Type B pancreatic cell (in vitro differentiated cells): ENCODE measurements around the gene ARRDC5. TPM values are rescaled to one million over a fixed set of nuclear protein-coding genes. Genes with fewer than 3 reads are reported as not detected.
"Not testable (repeated sequence)": the region's sequence is repeated elsewhere in the genome, so short reads cannot be mapped to it uniquely, and the experiment has no call there.

Experiments used
- DNase-seq: peaks from one replicate; pipeline ENCODE4 v3.0.0; 2021; ENCODE audit warnings: mixed read lengths; ENCODE audit not compliant: unreplicated experiment; ENCODE audit errors: extremely low spot score
- H3K27ac Mint-ChIP-seq: 2 replicates; pipeline ENCODE4 v1.8.0; 2021; ENCODE audit warnings: mild to moderate bottlenecking, mixed read lengths
- H3K27me3 Mint-ChIP-seq: 2 replicates; pipeline ENCODE4 v1.8.0; 2021; ENCODE audit warnings: mixed read lengths
- H3K36me3 Mint-ChIP-seq: 2 replicates; pipeline ENCODE4 v1.8.0; 2021; ENCODE audit warnings: mixed read lengths
- H3K4me1 Mint-ChIP-seq: one replicate; pipeline ENCODE4 v1.8.0; 2021; ENCODE audit warnings: mixed read lengths; ENCODE audit not compliant: unreplicated experiment
- H3K4me3 Mint-ChIP-seq: 2 replicates; pipeline ENCODE4 v1.8.0; 2021; ENCODE audit warnings: mild to moderate bottlenecking, mixed read lengths
- H3K9me3 Mint-ChIP-seq: 2 replicates; pipeline ENCODE4 v1.8.0; 2021; ENCODE audit warnings: mixed read lengths
- CTCF ChIP-seq: fragments of 200-600 bp; sonication (generic); conservative IDR thresholded peaks from 2 replicates; pipeline ENCODE4 v1.5.0; 2021; ENCODE audit warnings: antibody characterized with exemption, mild to moderate bottlenecking
- total RNA-seq: library from RNA; stranded (reverse); gene quantifications from 2 replicates; pipeline ENCODE4 v1.2.1, GENCODE V29; 2021; ENCODE audit warnings: low replicate concordance

The ARRDC5 gene
- total RNA-seq, 1 donor from 2014 or later = not detected

GRCh38 chr19:4859697-4860096 is 43.0 kb downstream of the ARRDC5 start:
- Mint-ChIP-seq H3K27me3 (no peaks in the 10 kb centered on the region), H3K9me3 (no peaks in the 10 kb centered on the region), H3K36me3 (no peaks in the 10 kb centered on the region)

GRCh38 chr19:4856468-4856867 is 46.2 kb downstream of the ARRDC5 start:
- DNase-seq, H3K27ac Mint-ChIP-seq, H3K4me1 Mint-ChIP-seq, H3K9me3 Mint-ChIP-seq, H3K27me3 Mint-ChIP-seq, H3K4me3 Mint-ChIP-seq, H3K36me3 Mint-ChIP-seq: not testable (repeated sequence)

More at GRCh38 chr19:4859697-4860096, 43.0 kb downstream of the ARRDC5 start:
- no peaks in the 10 kb centered on the region for H3K4me1 Mint-ChIP-seq
- no peak overlapping the region for H3K4me3 Mint-ChIP-seq
- TF ChIP-seq CTCF = no peak
- H3K27ac Mint-ChIP-seq = no peak overlapping the region
- DNase-seq = no peak

GRCh38 chr19:4853506-4853905 is 49.2 kb downstream of the ARRDC5 start:
- not testable (repeated sequence) for H3K9me3 Mint-ChIP-seq, H3K4me1 Mint-ChIP-seq, H3K27me3 Mint-ChIP-seq, H3K4me3 Mint-ChIP-seq, H3K36me3 Mint-ChIP-seq, DNase-seq, H3K27ac Mint-ChIP-seq

- no peaks in the 10 kb centered on the region for H3K27me3 Mint-ChIP-seq
- H3K4me3 Mint-ChIP-seq = no peak overlapping the region
- no peak for DNase-seq
- no peaks in the 10 kb centered on the region for H3K9me3 Mint-ChIP-seq
- TF ChIP-seq CTCF = no peak
- no peak overlapping the region for H3K27ac Mint-ChIP-seq
- peaks cover 4% of the 10 kb centered on the region for H3K36me3 Mint-ChIP-seq
- no peaks in the 10 kb centered on the region for H3K4me1 Mint-ChIP-seq
Measured at GRCh38 chr19:4852484-4852883, 50.2 kb downstream of the ARRDC5 start.

GRCh38 chr19:4851551-4852290 is 51.0 kb downstream of the ARRDC5 start:
- Mint-ChIP-seq H3K4me3 (no peak overlapping the region), H3K36me3 (peaks cover 4% of the 10 kb centered on the region), H3K27ac (no peak overlapping the region), H3K4me1 (no peaks in the 10 kb centered on the region), H3K9me3 (no peaks in the 10 kb centered on the region), H3K27me3 (no peaks in the 10 kb centered on the region)
- TF ChIP-seq CTCF = peak; percentile 86
- DNase-seq = peak; percentile 80

- Mint-ChIP-seq H3K4me3 (no peak overlapping the region), H3K27me3 (no peaks in the 10 kb centered on the region), H3K27ac (no peak overlapping the region), H3K36me3 (peaks cover 9% of the 10 kb centered on the region), H3K4me1 (no peaks in the 10 kb centered on the region), H3K9me3 (no peaks in the 10 kb centered on the region)
- no peak for DNase-seq
- no peak for TF ChIP-seq CTCF
Measured at GRCh38 chr19:4849019-4849418, 53.7 kb downstream of the ARRDC5 start.
